Measurements from ENCODE around the gene MRPL36.

Gene MRPL36

DNA sequence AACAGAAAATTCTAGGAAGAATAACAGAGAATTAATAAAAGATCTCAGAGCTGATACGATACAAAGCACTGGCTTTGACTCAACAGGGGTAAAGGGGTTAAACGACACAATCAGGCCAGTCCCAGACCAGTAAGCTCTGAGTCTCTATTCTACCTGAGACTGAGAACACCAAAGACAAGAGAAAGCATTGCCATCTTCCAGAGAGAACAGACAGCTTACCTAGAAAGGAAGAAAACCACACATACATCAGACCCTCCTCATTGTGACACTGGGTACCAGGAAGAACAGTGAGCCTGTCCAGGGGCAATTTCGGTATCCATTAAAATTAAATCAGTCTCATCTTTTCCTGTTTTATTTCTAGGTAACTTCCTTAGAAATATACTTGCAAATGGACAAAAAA is 41.1 kb downstream of the MRPL36 start:
- DNase-seq (ENCODE audit: low read depth): no peak
- no peak overlapping the region for H3K4me3 ChIP-seq (ENCODE audit: low read depth, low read length)
- TF ChIP-seq, protein P1, sequence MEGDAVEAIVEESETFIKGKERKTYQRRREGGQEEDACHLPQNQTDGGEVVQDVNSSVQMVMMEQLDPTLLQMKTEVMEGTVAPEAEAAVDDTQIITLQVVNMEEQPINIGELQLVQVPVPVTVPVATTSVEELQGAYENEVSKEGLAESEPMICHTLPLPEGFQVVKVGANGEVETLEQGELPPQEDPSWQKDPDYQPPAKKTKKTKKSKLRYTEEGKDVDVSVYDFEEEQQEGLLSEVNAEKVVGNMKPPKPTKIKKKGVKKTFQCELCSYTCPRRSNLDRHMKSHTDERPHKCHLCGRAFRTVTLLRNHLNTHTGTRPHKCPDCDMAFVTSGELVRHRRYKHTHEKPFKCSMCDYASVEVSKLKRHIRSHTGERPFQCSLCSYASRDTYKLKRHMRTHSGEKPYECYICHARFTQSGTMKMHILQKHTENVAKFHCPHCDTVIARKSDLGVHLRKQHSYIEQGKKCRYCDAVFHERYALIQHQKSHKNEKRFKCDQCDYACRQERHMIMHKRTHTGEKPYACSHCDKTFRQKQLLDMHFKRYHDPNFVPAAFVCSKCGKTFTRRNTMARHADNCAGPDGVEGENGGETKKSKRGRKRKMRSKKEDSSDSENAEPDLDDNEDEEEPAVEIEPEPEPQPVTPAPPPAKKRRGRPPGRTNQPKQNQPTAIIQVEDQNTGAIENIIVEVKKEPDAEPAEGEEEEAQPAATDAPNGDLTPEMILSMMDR (IDR thresholded peaks at IDR 0.05; ENCODE audit: insufficient read depth, low read depth, low read length, missing control alignments): no peak

DNA sequence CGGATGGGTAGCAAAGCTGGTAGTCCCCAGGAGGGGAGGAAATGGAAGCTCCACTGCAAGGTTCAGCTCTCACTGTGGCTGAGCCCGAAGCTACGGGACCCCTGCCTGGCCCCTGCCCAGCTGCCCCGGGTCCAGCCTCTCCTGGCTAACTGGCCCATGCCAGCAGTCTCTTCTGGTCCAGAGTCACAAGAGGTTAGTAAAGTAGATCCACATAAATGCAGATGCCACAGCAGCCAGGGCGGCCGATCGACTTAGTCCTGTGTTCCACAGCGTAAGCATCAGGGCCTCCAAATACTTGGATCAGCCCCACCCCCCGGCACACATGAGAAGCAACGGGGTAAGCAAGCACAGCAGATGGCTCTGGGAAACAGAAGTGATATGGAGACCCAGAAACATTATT is 42.1 kb downstream of the MRPL36 start:
- DNase-seq (ENCODE audit: low read depth): no peak
- no peak overlapping the region for H3K4me3 ChIP-seq (ENCODE audit: low read depth, low read length)
- TF ChIP-seq, protein P1 (IDR thresholded peaks at IDR 0.05; ENCODE audit: insufficient read depth, low read depth, low read length, missing control alignments): no peak

DNA sequence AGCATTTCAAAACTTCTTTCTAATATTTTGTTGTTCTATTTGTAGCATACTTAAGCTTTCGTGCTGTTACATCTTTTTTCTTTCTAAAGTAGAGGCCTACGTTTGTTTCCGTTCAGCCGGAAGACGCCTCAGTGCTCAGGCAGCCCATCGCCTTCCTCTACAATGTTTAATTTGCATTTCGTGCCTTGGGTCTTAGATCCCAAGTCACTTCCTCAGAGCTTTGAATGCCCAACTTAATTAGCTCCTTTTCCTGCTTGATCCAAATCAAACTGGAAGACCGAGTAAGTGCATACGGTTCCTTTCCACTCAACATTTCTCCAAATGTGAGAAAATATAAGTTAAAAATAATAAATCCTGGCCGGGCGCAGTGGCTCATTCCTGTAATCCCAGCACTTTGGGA is 43.2 kb downstream of the MRPL36 start:
- TF ChIP-seq, protein P1 (IDR thresholded peaks at IDR 0.05; ENCODE audit: insufficient read depth, low read depth, low read length, missing control alignments): no peak
- DNase-seq (ENCODE audit: low read depth): no peak
- no peak overlapping the region for H3K4me3 ChIP-seq (ENCODE audit: low read depth, low read length)

DNA sequence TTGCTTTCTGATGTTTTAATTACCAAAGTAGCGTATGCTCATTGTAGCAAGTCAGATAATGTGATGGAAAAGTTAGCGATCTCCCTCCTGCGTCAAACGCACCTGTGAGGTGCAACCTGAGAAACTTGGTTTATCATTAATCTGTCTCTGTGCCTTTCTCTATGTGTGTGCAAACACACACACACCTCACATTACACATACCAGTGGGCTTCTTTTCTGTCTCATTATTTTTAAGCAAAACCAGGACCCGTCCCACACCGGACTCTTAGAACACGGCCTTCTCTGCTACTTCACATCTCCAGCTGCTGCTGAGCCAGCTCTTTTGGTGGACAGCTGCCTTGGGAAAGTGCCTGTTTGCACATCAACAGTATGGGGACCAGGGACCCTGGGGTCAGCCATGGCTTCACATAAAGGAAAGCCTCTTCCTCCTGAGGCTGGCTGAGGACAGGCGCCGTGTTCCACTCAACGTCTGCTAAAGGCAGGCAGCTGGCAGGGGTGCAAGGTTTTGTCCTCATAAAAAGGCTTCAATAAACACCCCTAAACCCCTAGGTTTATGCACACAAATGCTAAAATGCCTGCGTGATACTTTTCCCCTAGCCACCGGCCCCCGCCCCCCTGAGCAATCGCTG is 44.2 kb downstream of the MRPL36 start:
- DNase-seq (ENCODE audit: low read depth): no peak
- no peak overlapping the region for H3K4me3 ChIP-seq (ENCODE audit: low read depth, low read length)
- TF ChIP-seq, protein P1 (IDR thresholded peaks at IDR 0.05; ENCODE audit: insufficient read depth, low read depth, low read length, missing control alignments): no peak

DNA sequence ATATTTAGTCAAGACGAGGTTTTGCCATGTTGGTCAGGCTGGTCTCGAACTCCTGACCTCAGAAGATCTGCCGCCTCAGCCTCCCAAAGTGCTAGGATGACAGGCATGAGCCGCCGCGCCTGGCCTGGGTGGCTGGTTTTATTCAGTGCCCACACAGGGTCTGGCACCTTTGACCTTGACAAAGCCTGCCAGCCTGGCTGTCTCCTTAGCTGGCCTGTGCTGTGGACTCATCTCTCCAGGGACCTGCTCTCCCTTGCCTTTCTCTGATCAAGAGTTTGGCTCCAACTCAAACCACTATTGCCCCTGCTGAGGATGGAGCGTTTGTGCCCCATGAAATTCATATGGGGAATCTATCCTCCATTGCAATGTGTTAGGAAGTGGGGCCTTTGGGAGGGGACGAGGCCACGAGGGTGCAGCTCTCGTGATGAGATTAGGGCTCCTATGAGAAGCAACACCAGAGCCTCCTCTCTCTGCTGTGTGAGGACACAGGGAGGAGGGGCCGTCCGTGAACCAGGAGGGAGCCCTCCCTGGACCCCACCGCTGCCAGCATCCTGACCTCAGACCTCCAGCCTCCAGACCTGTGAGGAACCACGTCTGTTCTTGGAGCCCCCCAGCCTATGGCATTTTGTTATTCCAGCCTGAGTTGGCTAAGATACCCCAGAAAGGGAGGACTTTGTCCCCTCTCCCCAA is 45.0 kb downstream of the MRPL36 start:
- no peak overlapping the region for H3K4me3 ChIP-seq (ENCODE audit: low read depth, low read length)
- no peak for DNase-seq (ENCODE audit: low read depth)
- TF ChIP-seq, protein P1 (IDR thresholded peaks at IDR 0.05; ENCODE audit: insufficient read depth, low read depth, low read length, missing control alignments): no peak

DNA sequence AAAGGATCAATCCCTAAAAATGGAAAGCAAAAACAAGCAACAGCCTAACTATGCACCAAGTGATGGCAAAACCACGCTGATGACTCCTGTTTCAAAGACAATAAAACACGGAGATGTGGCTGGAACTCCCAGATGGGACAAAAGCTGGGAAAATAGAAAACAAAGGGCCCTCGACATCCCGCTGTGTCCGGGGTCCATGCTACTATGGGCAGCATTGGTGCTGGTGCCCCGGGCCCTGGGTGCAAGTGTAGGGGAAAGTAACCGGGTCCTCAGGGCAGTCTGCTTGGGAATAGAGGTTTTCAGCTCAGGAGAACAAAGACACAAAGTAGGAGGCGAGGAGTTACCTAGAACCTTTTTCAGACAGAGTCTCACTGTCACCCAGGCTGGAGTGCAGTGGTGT is 46.1 kb downstream of the MRPL36 start:
- no peak overlapping the region for H3K4me3 ChIP-seq (ENCODE audit: low read depth, low read length)
- DNase-seq (ENCODE audit: low read depth): no peak
- TF ChIP-seq, protein P1 (IDR thresholded peaks at IDR 0.05; ENCODE audit: insufficient read depth, low read depth, low read length, missing control alignments): no peak

DNA sequence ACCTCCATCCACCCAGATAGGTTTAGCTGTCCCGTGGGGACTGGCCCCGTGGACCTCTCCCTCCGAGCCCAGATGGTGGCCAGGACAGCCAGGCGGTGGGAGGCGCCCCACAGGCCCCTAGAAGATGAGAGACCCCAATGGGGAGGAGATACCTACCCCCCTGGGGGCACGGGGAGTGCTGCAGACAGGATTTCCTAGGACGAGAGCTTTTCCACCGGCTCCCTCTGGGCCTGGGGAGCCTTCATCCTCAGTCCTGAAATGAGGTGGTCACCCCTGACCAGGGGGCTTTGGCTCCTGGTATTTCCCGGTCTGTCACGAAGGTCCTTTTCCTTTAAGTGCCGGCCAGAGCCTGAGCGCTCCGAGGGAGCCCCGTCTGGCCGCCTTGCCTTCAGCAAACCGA is 46.8 kb downstream of the MRPL36 start:
- no peak for DNase-seq (ENCODE audit: low read depth)
- no peak overlapping the region for H3K4me3 ChIP-seq (ENCODE audit: low read depth, low read length)
- TF ChIP-seq, protein P1 (IDR thresholded peaks at IDR 0.05; ENCODE audit: insufficient read depth, low read depth, low read length, missing control alignments): no peak
